Panc1 (cell line): Measurements from ENCODE around the gene CDC42EP5. TPM values are rescaled to one million over a fixed set of nuclear protein-coding genes. Genes with fewer than 3 reads are reported as not detected.

ENCODE experiments used
- ATAC-seq: fragments of 200-7000 bp; cut with Tn5 transposase; 2 replicates; pipeline ENCODE4 v1.9.1; 2020; ENCODE audit warnings: mild to moderate bottlenecking, moderate library complexity
- BruUV-seq: library from RNA; stranded (reverse); fragments of 400-500 nt; replicated peaks from 2 replicates; lab custom pipeline; 2021; lab: Mats Ljungman, UMichigan
- CTCF ChIA-PET: fragments of 300-600 bp; sonication (Branson Sonifier 250); formaldehyde crosslinking; loops from one replicate; lab custom pipeline; 2022; ENCODE audit warnings: antibody characterized with exemption; lab: Charles Lee
- POLR2A ChIA-PET: fragments of 300-600 bp; sonication (Branson Sonifier 250); formaldehyde crosslinking; loops from one replicate; lab custom pipeline; 2022; ENCODE audit warnings: antibody characterized with exemption; lab: Charles Lee
- DNase-seq: peaks from one replicate; pipeline ENCODE4 v3.0.0-alpha.2; 2010; ENCODE audit warnings: low read depth, low spot score
- H3K27ac ChIP-seq: 2 replicates; pipeline ENCODE4 v1.5.1; 2011; ENCODE audit warnings: mild to moderate bottlenecking, low read length, inconsistent platforms
- H3K27me3 ChIP-seq: fragments of 200-500 bp; sonication (Bioruptor generic); 2 replicates; pipeline ENCODE4 v1.6.0; 2014; ENCODE audit warnings: low read length, inconsistent platforms; ENCODE audit not compliant: control insufficient read depth, insufficient read depth
- H3K36me3 ChIP-seq: fragments of 200-500 bp; sonication (Bioruptor generic); 2 replicates; pipeline ENCODE4 v1.5.1; 2014; ENCODE audit warnings: inconsistent platforms, mild to moderate bottlenecking, low read length, moderate library complexity; ENCODE audit not compliant: control insufficient read depth, insufficient read depth
- H3K4me1 ChIP-seq: 2 replicates; pipeline ENCODE4 v1.5.1; 2011; ENCODE audit warnings: inconsistent platforms, mild to moderate bottlenecking, low read length, moderate library complexity; ENCODE audit not compliant: control insufficient read depth, insufficient read depth
- H3K4me3 ChIP-seq, 2 experiments: 2 replicates each; pipeline ENCODE4 v1.5.1; 2011 to 2012; ENCODE audit warnings: low read depth in 2 of 2, low read length in 2 of 2, mild to moderate bottlenecking in 2 of 2, inconsistent platforms in 1 of 2, moderate library complexity in 1 of 2
- H3K9me3 ChIP-seq: fragments of 200-500 bp; sonication (Bioruptor generic); 2 replicates; pipeline ENCODE4 v1.5.1; 2014; ENCODE audit warnings: low read depth, mild to moderate bottlenecking, inconsistent platforms, low read length, moderate library complexity; ENCODE audit not compliant: control insufficient read depth, insufficient read depth
- POLR2AphosphoS5 ChIP-seq: IDR thresholded peaks from 2 replicates; pipeline ENCODE4 v1.6.1; 2012; ENCODE audit warnings: mild to moderate bottlenecking, low read depth, low read length, moderate library complexity
- SIN3A ChIP-seq: IDR thresholded peaks from 2 replicates; pipeline ENCODE4 v1.6.1; 2012; ENCODE audit warnings: low read depth, mild to moderate bottlenecking, low read length, moderate library complexity, borderline replicate concordance; ENCODE audit not compliant: insufficient read depth
- TCF7L2 ChIP-seq: IDR thresholded peaks from 2 replicates; pipeline ENCODE4 v1.6.1; 2011; ENCODE audit warnings: mild to moderate bottlenecking, low read depth, low read length, inconsistent platforms
- in situ Hi-C: cut with HindIII; loops from 2 replicates; pipeline ENCODE4 v1.10.0; 2016; ENCODE audit warnings: low sequenced_read_pairs, low pct_unique_long_range_greater_than_20kb
- intact Hi-C: fragments of 100-400 bp; cut with micrococcal nuclease; formaldehyde crosslinking; loops from one replicate; pipeline ENCODE4 v1.10.0; 2022; ENCODE audit not compliant: unreplicated experiment
- total RNA-seq: library from RNA; stranded (reverse); gene quantifications from one replicate; pipeline ENCODE4 v1.2.1, GENCODE V29; 2021; ENCODE audit not compliant: unreplicated experiment
- TF ChIP-seq, protein P1 (sequence below), 2 experiments: IDR thresholded peaks; 2 replicates each; pipeline ENCODE4 v1.6.1; 2011 to 2012; ENCODE audit warnings: low read depth in 2 of 2, control low read depth in 1 of 2, low read length in 1 of 2, mild to moderate bottlenecking in 1 of 2, moderate library complexity in 1 of 2; ENCODE audit not compliant: insufficient read depth in 1 of 2
- TF ChIP-seq, protein P2 (sequence below): fragments of 450-650 bp; IDR thresholded peaks from 2 replicates; pipeline ENCODE4 v1.5.1; 2017; ENCODE audit warnings: mild to moderate bottlenecking

CDC42EP5 gene
- total RNA-seq, 1 experiment from 2014 or later, result 7.1 TPM

DNA sequence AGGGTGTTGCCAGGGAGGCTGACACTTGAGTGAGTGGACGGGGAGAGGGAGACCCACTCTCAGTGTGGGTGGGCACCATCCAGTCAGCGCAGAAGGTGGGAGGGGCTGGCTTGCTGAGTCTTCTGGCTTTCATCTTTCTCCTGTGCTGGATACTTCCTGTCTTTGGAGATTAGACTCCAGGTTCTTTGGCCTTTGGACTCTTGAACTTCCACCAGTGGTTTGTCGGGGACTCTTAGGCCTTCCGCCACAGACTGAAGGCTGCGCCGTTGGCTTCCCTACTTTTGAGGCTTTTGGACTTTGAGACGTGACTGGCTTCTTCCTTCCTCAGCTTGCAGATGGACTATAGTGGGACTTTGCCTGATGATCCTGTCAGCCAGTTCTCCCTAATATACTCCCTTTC, 28.4 kb downstream of the CDC42EP5 start:
- in situ Hi-C loops, result no loop called here
- TF ChIP-seq, protein P1, sequence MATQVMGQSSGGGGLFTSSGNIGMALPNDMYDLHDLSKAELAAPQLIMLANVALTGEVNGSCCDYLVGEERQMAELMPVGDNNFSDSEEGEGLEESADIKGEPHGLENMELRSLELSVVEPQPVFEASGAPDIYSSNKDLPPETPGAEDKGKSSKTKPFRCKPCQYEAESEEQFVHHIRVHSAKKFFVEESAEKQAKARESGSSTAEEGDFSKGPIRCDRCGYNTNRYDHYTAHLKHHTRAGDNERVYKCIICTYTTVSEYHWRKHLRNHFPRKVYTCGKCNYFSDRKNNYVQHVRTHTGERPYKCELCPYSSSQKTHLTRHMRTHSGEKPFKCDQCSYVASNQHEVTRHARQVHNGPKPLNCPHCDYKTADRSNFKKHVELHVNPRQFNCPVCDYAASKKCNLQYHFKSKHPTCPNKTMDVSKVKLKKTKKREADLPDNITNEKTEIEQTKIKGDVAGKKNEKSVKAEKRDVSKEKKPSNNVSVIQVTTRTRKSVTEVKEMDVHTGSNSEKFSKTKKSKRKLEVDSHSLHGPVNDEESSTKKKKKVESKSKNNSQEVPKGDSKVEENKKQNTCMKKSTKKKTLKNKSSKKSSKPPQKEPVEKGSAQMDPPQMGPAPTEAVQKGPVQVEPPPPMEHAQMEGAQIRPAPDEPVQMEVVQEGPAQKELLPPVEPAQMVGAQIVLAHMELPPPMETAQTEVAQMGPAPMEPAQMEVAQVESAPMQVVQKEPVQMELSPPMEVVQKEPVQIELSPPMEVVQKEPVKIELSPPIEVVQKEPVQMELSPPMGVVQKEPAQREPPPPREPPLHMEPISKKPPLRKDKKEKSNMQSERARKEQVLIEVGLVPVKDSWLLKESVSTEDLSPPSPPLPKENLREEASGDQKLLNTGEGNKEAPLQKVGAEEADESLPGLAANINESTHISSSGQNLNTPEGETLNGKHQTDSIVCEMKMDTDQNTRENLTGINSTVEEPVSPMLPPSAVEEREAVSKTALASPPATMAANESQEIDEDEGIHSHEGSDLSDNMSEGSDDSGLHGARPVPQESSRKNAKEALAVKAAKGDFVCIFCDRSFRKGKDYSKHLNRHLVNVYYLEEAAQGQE (IDR thresholded peaks at IDR 0.05; ENCODE audit: insufficient read depth in 1 of 2, low read depth in 2 of 2, low read length in 1 of 2), result no peak
- TF ChIP-seq, protein P2, sequence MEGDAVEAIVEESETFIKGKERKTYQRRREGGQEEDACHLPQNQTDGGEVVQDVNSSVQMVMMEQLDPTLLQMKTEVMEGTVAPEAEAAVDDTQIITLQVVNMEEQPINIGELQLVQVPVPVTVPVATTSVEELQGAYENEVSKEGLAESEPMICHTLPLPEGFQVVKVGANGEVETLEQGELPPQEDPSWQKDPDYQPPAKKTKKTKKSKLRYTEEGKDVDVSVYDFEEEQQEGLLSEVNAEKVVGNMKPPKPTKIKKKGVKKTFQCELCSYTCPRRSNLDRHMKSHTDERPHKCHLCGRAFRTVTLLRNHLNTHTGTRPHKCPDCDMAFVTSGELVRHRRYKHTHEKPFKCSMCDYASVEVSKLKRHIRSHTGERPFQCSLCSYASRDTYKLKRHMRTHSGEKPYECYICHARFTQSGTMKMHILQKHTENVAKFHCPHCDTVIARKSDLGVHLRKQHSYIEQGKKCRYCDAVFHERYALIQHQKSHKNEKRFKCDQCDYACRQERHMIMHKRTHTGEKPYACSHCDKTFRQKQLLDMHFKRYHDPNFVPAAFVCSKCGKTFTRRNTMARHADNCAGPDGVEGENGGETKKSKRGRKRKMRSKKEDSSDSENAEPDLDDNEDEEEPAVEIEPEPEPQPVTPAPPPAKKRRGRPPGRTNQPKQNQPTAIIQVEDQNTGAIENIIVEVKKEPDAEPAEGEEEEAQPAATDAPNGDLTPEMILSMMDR, result no peak
- TF ChIP-seq POLR2AphosphoS5 (no peak), SIN3A (no peak), TCF7L2 (no peak)
- Histone ChIP-seq H3K4me3 (no peak overlapping the region), H3K27ac (no peak overlapping the region), H3K27me3 (no peaks in the 10 kb centered on the region), H3K9me3 (no peaks in the 10 kb centered on the region), H3K36me3 (peaks cover 1% of the 10 kb centered on the region; the same call in 1 of the 2 replicates), H3K4me1 (peaks cover 9% of the 10 kb centered on the region)
- CTCF ChIA-PET, result no interaction called here
- BruUV-seq, result TSS peak; percentile 49
- no peak for DNase-seq
- ATAC-seq, result no peak
- intact Hi-C loops, result no loop called here
- POLR2A ChIA-PET, result no interaction called here

DNA sequence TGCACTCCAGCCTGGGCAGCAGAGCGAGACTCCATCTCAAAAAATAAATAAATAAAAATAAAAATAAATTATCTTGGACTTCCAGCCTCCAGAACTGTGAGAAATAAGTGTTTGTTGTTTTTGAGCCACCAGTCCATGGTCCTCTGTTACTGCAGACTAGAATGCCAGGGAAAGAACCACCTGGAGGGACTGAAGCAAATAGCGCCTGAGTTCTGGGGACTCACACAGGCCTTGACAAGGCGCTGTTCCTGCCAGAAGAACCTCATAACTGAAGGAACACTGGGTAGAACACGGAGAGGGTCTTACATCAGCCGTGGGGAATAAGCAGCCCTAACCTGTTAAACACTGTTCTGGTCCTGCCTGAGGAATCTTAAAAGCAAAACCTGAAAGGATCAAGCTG, 32.5 kb downstream of the CDC42EP5 start:
- CTCF ChIA-PET, result interaction anchor here (1.9 kb wide), 1 partner anchor 10 kb away, joined by 6 read pairs; no protein-coding TSS in a partner anchor
- intact Hi-C loops, result no loop called here

More for the DNA sequence above, 32.5 kb downstream of the CDC42EP5 start:
- TF ChIP-seq, protein P2, result no peak
- TF ChIP-seq, protein P1 (IDR thresholded peaks at IDR 0.05; ENCODE audit: insufficient read depth in 1 of 2, low read depth in 2 of 2, low read length in 1 of 2), result no peak
- TF ChIP-seq SIN3A (no peak), TCF7L2 (no peak), POLR2AphosphoS5 (no peak)
- no peaks in the 10 kb centered on the region for H3K36me3 ChIP-seq
- POLR2A ChIA-PET, result no interaction called here
- no peak for DNase-seq
- no peak for ATAC-seq
- no peak overlapping the region for H3K27ac ChIP-seq
- H3K27me3 ChIP-seq, result no peaks in the 10 kb centered on the region
- no TSS peak for BruUV-seq
- no peaks in the 10 kb centered on the region for H3K4me1 ChIP-seq
- in situ Hi-C loops, result no loop called here
- H3K4me3 ChIP-seq, result no peak overlapping the region
- H3K9me3 ChIP-seq, result no peaks in the 10 kb centered on the region
